GM19438 (cell line): Measurements from ENCODE around the gene ZC3H8.
A peak's percentile ranks its signal among the peaks of the same experiment; 100 is the strongest.
"Not testable (repeated sequence)": the region's sequence is repeated elsewhere in the genome, so short reads cannot be mapped to it uniquely, and the experiment has no call there.

ENCODE experiments used
- ATAC-seq: cut with Tn5 transposase; IDR thresholded peaks from one replicate; pipeline ENCODE4 v1.9.1; 2021; ENCODE audit warnings: low read depth; ENCODE audit not compliant: unreplicated experiment

Gene ZC3H8

GRCh38 chr2:112260295-112260625 is 5.4 kb upstream of the ZC3H8 start:
- no peak for ATAC-seq

GRCh38 chr2:112259509-112260294 is 4.9 kb upstream of the ZC3H8 start:
- peak; percentile 46 for ATAC-seq

- no peak for ATAC-seq
These were observed 2.7 kb upstream of the ZC3H8 start for GRCh38 chr2:112257575-112257974.

- no peak for ATAC-seq
These were observed 1.8 kb upstream of the ZC3H8 start for GRCh38 chr2:112256654-112257053.

GRCh38 chr2:112255875-112256274 is 1.0 kb upstream of the ZC3H8 start:
- no peak for ATAC-seq

- no peak for ATAC-seq
These were observed 1.5 kb downstream of the ZC3H8 start for GRCh38 chr2:112253261-112253815.

- ATAC-seq = no peak
These were observed 3.6 kb downstream of the ZC3H8 start for GRCh38 chr2:112251271-112251670.

- ATAC-seq = no peak
These were observed 10.0 kb downstream of the ZC3H8 start for GRCh38 chr2:112244854-112245253.

GRCh38 chr2:112243233-112243632 is 11.6 kb downstream of the ZC3H8 start:
- ATAC-seq = no peak

- no peak for ATAC-seq
These were observed 12.5 kb downstream of the ZC3H8 start for GRCh38 chr2:112242384-112242783.

- ATAC-seq = no peak
These were observed 15.0 kb downstream of the ZC3H8 start for GRCh38 chr2:112239862-112240261.

- ATAC-seq = no peak
These were observed 24.5 kb downstream of the ZC3H8 start for GRCh38 chr2:112230371-112230770.

- no peak for ATAC-seq
These were observed 25.5 kb downstream of the ZC3H8 start for GRCh38 chr2:112229348-112229747.

- ATAC-seq = no peak
These were observed 34.0 kb downstream of the ZC3H8 start for GRCh38 chr2:112220831-112221230.

- no peak for ATAC-seq
These were observed 34.7 kb downstream of the ZC3H8 start for GRCh38 chr2:112220186-112220585.

GRCh38 chr2:112217854-112218253 is 37.0 kb downstream of the ZC3H8 start:
- no peak for ATAC-seq

GRCh38 chr2:112216167-112216566 is 38.7 kb downstream of the ZC3H8 start:
- no peak for ATAC-seq

GRCh38 chr2:112207905-112208304 is 46.9 kb downstream of the ZC3H8 start:
- ATAC-seq = not testable (repeated sequence)

- no peak for ATAC-seq
These were observed 50.4 kb downstream of the ZC3H8 start for GRCh38 chr2:112204411-112204810.

GRCh38 chr2:112201696-112202430 is 53.0 kb downstream of the ZC3H8 start:
- no peak for ATAC-seq

- ATAC-seq = no peak
These were observed 55.7 kb downstream of the ZC3H8 start for GRCh38 chr2:112199188-112199587.

GRCh38 chr2:112198780-112199179 is 56.1 kb downstream of the ZC3H8 start:
- no peak for ATAC-seq
